ENCODE data around the gene TFAM.

- no peak for TF ChIP-seq CTCF (IDR thresholded peaks at IDR 0.05)
- no peak for TF ChIP-seq POLR2A (IDR thresholded peaks at IDR 0.05)
Measured at GRCh38 chr10:58371473-58371872, 13.7 kb upstream of the TFAM start.
